GM18507 (cell line): ENCODE measurements around the gene TVP23A.
A peak's percentile ranks its signal among the peaks of the same experiment; 100 is the strongest.
"Not testable (repeated sequence)": the region's sequence is repeated elsewhere in the genome, so short reads cannot be mapped to it uniquely, and the experiment has no call there.

Experiments used
- DNase-seq: peaks from one replicate; pipeline ENCODE4 v3.0.0; 2011; ENCODE audit warnings: low read depth; ENCODE audit not compliant: insufficient read length; ENCODE audit errors: extremely low spot score
- FAIRE-seq: peaks from 2 replicates; lab custom pipeline; 2011; peaks lifted over from hg19 to GRCh38; lab: Jason Lieb, UNC

TVP23A gene

GRCh38 chr16:10838621-10839278, 20.2 kb upstream of the TVP23A start:
- FAIRE-seq, result no peak

GRCh38 chr16:10836174-10836853, 17.7 kb upstream of the TVP23A start:
- DNase-seq, result no peak
- no peak for FAIRE-seq

More at GRCh38 chr16:10838621-10839278, 20.2 kb upstream of the TVP23A start:
- no peak for DNase-seq

GRCh38 chr16:10835281-10835931, 16.8 kb upstream of the TVP23A start:
- DNase-seq (no peak), FAIRE-seq (peak; percentile 90)

GRCh38 chr16:10834766-10835165, 16.2 kb upstream of the TVP23A start:
- no peak for FAIRE-seq

GRCh38 chr16:10834130-10834529, 15.5 kb upstream of the TVP23A start:
- FAIRE-seq, result no peak
- DNase-seq, result no peak

More at GRCh38 chr16:10834766-10835165, 16.2 kb upstream of the TVP23A start:
- DNase-seq, result no peak

- FAIRE-seq (no peak), DNase-seq (no peak)
These were observed 14.7 kb upstream of the TVP23A start for GRCh38 chr16:10833271-10833670.

- no peak for FAIRE-seq
- no peak for DNase-seq
These were observed 13.6 kb upstream of the TVP23A start for GRCh38 chr16:10831894-10832886.

GRCh38 chr16:10830240-10830639, 11.6 kb upstream of the TVP23A start:
- not testable (repeated sequence) for DNase-seq, FAIRE-seq

GRCh38 chr16:10829390-10830098, 10.9 kb upstream of the TVP23A start:
- DNase-seq, FAIRE-seq: not testable (repeated sequence)

GRCh38 chr16:10828851-10829366, 10.3 kb upstream of the TVP23A start:
- FAIRE-seq (no peak), DNase-seq (no peak)

GRCh38 chr16:10827691-10828341, 9.2 kb upstream of the TVP23A start:
- no peak for FAIRE-seq
- no peak for DNase-seq

- no peak for DNase-seq
- FAIRE-seq, result no peak
These were observed 5.7 kb upstream of the TVP23A start for GRCh38 chr16:10824111-10824893.

- no peak for FAIRE-seq
These were observed 4.1 kb upstream of the TVP23A start for GRCh38 chr16:10822702-10823101.

GRCh38 chr16:10820546-10820945, 2.0 kb upstream of the TVP23A start:
- DNase-seq, result no peak
- no peak for FAIRE-seq

More at GRCh38 chr16:10822702-10823101, 4.1 kb upstream of the TVP23A start:
- no peak for DNase-seq

GRCh38 chr16:10817514-10817913, 1.1 kb downstream of the TVP23A start:
- no peak for DNase-seq
- FAIRE-seq, result no peak

- no peak for DNase-seq
- FAIRE-seq, result no peak
These were observed 5.5 kb downstream of the TVP23A start for GRCh38 chr16:10813099-10813455.

- DNase-seq (no peak), FAIRE-seq (peak; percentile 81)
These were observed 6.1 kb downstream of the TVP23A start for GRCh38 chr16:10812312-10813098.
